ENCODE data around the gene PCSK1N.

GRCh38 chrX:48806081-48806480, 29.3 kb downstream of the PCSK1N start:
- TF ChIP-seq SMC3 (IDR thresholded peaks at IDR 0.05; ENCODE audit: low read length) (no peak), SP1 (IDR thresholded peaks at IDR 0.05) (no peak), SP1 (CRISPR knock-in tag; IDR thresholded peaks at IDR 0.05) (no peak)
